Activated CD4-positive, alpha-beta T cell treated with anti-CD3 and anti-CD28 coated beads, Interleukin-2, amount 10 ng/mL, durations not matched to agents 7 days and 5 days (primary cell): ENCODE measurements around the gene OR2AT4. TPM values are rescaled to one million over a fixed set of nuclear protein-coding genes. Genes with fewer than 3 reads are reported as not detected.

Experiments
- CTCF ChIA-PET: fragments of 350-600 bp; sonication (Branson Sonifier 250); formaldehyde crosslinking; loops from one replicate; lab custom pipeline; 2021; ENCODE audit warnings: antibody characterized with exemption; lab: Charles Lee
- POLR2A ChIA-PET: fragments of 350-600 bp; sonication (Branson Sonifier 250); formaldehyde crosslinking; loops from one replicate; lab custom pipeline; 2021; ENCODE audit warnings: antibody characterized with exemption; lab: Charles Lee
- DNase-seq: peaks from one replicate; pipeline ENCODE4 v3.0.0-alpha.2; 2020
- H3K27ac Mint-ChIP-seq: one replicate; pipeline ENCODE4 v1.8.0; 2021; ENCODE audit warnings: mild to moderate bottlenecking, moderate library complexity, mixed read lengths
- H3K27me3 Mint-ChIP-seq: one replicate; pipeline ENCODE4 v1.8.0; 2021; ENCODE audit warnings: mixed read lengths
- H3K36me3 Mint-ChIP-seq: one replicate; pipeline ENCODE4 v1.8.0; 2021; ENCODE audit warnings: low read depth, mixed read lengths
- H3K4me1 Mint-ChIP-seq: one replicate; pipeline ENCODE4 v1.8.0; 2021; ENCODE audit warnings: mixed read lengths
- H3K4me3 Mint-ChIP-seq: one replicate; pipeline ENCODE4 v1.8.0; 2021; ENCODE audit warnings: mild to moderate bottlenecking, moderate library complexity, mixed read lengths
- H3K9me3 Mint-ChIP-seq: one replicate; pipeline ENCODE4 v1.8.0; 2021; ENCODE audit warnings: mixed read lengths
- total RNA-seq, 2 experiments: library from RNA; stranded (reverse); gene quantifications; one replicate each; pipeline ENCODE4 v1.2.3, GENCODE V29; 2021

OR2AT4 gene
- not detected for total RNA-seq

DNA sequence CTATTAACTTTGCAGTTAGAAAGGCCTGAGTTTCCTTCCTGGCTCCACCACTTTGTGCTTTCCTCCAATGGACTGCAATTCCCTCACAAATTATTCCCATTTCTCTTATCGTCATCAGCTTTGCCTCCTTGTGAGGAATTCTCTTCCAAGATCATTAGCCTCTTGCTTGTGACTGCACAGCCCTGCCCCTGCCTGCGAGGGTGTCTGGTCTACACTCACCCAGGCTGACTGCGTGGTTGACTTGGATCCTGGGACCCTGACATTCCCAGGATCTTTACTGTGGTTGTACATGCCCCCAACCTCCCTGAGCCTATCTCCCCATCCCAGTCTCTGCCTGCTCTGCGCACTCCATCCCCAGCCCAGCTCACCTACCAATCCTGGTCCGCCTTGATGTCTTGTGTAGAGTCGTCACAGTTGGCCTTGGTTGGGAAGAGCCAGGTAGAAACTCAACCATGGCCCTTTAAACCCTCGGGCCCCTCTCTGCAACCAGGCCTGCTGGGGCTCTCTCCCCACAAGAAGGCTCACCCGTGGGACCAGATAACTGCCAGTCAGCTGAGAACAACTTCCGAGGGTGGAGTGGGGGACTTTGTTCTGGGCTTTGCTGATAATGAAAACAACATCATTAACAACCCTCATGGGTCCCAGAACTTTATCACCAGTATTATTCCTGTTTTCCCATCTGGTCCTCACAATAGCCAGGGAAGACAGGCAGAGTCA is at the start of gene OR2AT4:
Gene OR2AT4, minus strand, starts transcription at position 421 of the 717 bp plus-strand sequence.
- Mint-ChIP-seq H3K9me3 (peaks cover under 1% of the 10 kb centered on the region), H3K4me1 (no peaks in the 10 kb centered on the region), H3K27ac (no peak within 1 kb of the TSS), H3K27me3 (peaks cover 20% of the 10 kb centered on the region), H3K36me3 (no peaks in the 10 kb centered on the region), H3K4me3 (no peak within 1 kb of the TSS)
- POLR2A ChIA-PET: no interaction called here
- DNase-seq: no peak
- CTCF ChIA-PET: no interaction called here

DNA sequence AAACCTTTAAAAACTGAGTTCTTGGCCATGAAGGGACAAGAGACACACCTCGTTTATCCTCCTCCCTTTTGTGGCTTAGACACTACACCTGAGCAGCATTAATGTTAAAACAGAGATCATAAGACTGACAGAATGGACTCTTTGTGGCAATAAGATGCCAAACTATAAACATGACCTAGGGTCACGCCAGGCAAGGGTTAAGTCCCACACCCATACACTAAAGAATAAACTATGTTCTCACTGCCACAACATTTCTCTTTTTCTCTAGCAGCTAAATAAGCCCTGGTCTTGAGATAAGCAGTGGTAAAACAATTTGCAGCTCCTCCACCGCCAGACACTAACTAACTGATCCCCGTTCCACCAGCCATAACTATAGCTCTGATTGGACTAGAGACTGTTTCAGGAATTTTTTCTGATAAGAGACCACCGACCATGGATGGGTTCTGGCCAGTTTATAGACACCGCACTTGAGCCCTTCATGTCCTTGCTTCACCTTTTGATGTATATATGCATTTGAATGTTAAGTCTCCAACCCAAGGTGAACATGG is 49.4 kb upstream of the OR2AT4 start:
- Mint-ChIP-seq H3K4me3 (no peak overlapping the region), H3K9me3 (no peaks in the 10 kb centered on the region), H3K4me1 (peaks cover 47% of the 10 kb centered on the region), H3K27me3 (peaks cover 8% of the 10 kb centered on the region), H3K36me3 (no peaks in the 10 kb centered on the region), H3K27ac (no peak overlapping the region)
- DNase-seq: no peak
- POLR2A ChIA-PET: no interaction called here
- CTCF ChIA-PET: interaction anchor here (1.0 to 11.4 kb wide), 12 partner anchors 9 to 129 kb away, joined by 3 to 155 read pairs (median 7); partner anchors contain the start of gene TPBGL

DNA sequence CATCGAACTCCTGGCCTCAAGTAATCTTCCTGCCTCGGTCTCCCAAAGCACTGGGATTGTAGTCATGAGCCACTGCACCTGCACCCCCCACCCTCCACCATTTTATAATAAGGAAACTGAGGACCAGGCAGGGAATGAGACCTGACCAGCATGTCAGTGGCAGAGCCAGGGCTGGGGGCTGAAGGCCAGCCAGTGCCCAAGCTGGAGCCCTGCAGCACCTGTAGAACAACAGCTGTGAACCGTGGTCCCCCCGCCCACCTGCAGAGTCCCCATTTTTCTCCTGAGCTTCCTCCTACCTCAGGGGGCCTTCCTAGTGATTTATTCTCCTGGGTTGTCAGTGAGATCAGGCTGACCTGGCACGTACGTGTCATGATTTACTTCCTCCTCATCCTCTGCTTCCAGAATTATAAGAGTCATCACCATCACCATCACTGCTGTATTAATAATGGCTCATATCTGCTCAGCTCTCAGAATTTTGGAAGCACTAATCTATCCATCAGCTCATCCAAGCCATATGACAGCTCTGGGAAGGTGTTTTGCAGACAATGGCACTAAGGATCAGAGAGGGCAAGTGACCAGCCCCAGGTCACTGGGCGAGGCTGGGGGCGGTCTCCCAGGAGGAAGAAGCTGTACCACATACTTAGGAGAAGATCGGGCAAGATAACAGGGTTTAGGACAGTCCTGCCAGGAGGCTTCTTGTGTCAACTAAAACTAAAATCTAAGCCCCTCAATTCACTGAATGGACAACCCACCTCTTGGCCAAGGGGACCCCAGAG is 48.7 kb upstream of the OR2AT4 start:
- peaks cover 3% of the 10 kb centered on the region for H3K27me3 Mint-ChIP-seq
- no peaks in the 10 kb centered on the region for H3K9me3 Mint-ChIP-seq

GRCh38 chr11:75144716-75145014 is 48.0 kb upstream of the OR2AT4 start:
- H3K27me3 Mint-ChIP-seq: peaks cover 3% of the 10 kb centered on the region
- ChIA-PET CTCF (interaction anchor here (0.5 to 11.4 kb wide), 8 partner anchors 12 to 388 kb away, joined by 3 to 155 read pairs (median 42); partner anchors contain the start of gene TPBGL), POLR2A (no interaction called here)
- H3K4me1 Mint-ChIP-seq: peaks cover 51% of the 10 kb centered on the region
- H3K36me3 Mint-ChIP-seq: no peaks in the 10 kb centered on the region
- no peaks in the 10 kb centered on the region for H3K9me3 Mint-ChIP-seq
- H3K27ac Mint-ChIP-seq: no peak overlapping the region
- H3K4me3 Mint-ChIP-seq: no peak overlapping the region
- DNase-seq: no peak

More for the DNA sequence above, 48.7 kb upstream of the OR2AT4 start:
- no peaks in the 10 kb centered on the region for H3K36me3 Mint-ChIP-seq
- H3K4me1 Mint-ChIP-seq: peaks cover 50% of the 10 kb centered on the region
- H3K27ac Mint-ChIP-seq: no peak overlapping the region
- DNase-seq: no peak
- ChIA-PET POLR2A (no interaction called here), CTCF (interaction anchor here (1.0 to 11.4 kb wide), 10 partner anchors 8 to 130 kb away, joined by 3 to 155 read pairs (median 7); partner anchors contain the start of gene TPBGL)
- H3K4me3 Mint-ChIP-seq: no peak overlapping the region

GRCh38 chr11:75143420-75143731 is 46.7 kb upstream of the OR2AT4 start:
- POLR2A ChIA-PET: no interaction called here
- peak overlapping the region; percentile 33 for H3K4me3 Mint-ChIP-seq
- CTCF ChIA-PET: interaction anchor here (0.6 to 11.4 kb wide), 16 partner anchors 8 to 1297 kb away, joined by 3 to 155 read pairs (median 5); partner anchors contain the start of gene TPBGL
- H3K27ac Mint-ChIP-seq: peak overlapping the region; percentile 85
- H3K36me3 Mint-ChIP-seq: no peaks in the 10 kb centered on the region
- no peak for DNase-seq
- peaks cover 3% of the 10 kb centered on the region for H3K27me3 Mint-ChIP-seq
- H3K4me1 Mint-ChIP-seq: peaks cover 49% of the 10 kb centered on the region
- H3K9me3 Mint-ChIP-seq: no peaks in the 10 kb centered on the region

GRCh38 chr11:75142714-75143419 is 46.2 kb upstream of the OR2AT4 start:
- H3K27me3 Mint-ChIP-seq: peaks cover 8% of the 10 kb centered on the region
- H3K4me3 Mint-ChIP-seq: peak overlapping the region; percentile 33
- H3K36me3 Mint-ChIP-seq: no peaks in the 10 kb centered on the region
- DNase-seq: peak; percentile 82
- H3K9me3 Mint-ChIP-seq: no peaks in the 10 kb centered on the region
- CTCF ChIA-PET: interaction anchor here (0.6 to 11.4 kb wide), 17 partner anchors 8 to 1712 kb away, joined by 3 to 155 read pairs (median 5); partner anchors contain the start of gene TPBGL
- H3K4me1 Mint-ChIP-seq: peaks cover 45% of the 10 kb centered on the region
- H3K27ac Mint-ChIP-seq: peak overlapping the region; percentile 85
- POLR2A ChIA-PET: no interaction called here

DNA sequence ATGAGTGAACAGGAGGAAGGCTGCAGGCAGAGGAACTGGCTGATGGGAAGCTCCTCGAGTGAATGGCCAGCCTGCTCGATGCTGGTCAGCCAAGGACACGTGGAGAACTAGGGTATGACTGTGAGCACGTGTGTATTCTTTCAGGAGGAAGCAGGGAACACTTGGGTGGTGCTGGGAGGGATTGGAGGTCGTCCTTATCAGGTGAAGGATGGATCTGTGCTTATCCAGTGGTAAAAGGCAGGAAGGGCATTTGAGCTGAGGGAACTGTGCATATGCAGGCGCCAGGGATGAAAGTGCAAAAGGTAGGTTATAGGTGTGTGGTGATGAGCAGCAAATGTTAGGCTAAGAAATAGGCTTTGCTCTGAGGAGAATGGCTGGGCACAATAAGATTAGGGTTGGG is 44.5 kb upstream of the OR2AT4 start:
- CTCF ChIA-PET: interaction anchor here (0.6 to 11.4 kb wide), 31 partner anchors 9 to 211 kb away, joined by 3 to 155 read pairs (median 4); partner anchors contain the start of genes SLCO2B1 and TPBGL
- H3K4me3 Mint-ChIP-seq: no peak overlapping the region
- peaks cover 9% of the 10 kb centered on the region for H3K27me3 Mint-ChIP-seq
- H3K9me3 Mint-ChIP-seq: no peaks in the 10 kb centered on the region
- H3K27ac Mint-ChIP-seq: peak overlapping the region; percentile 50
- H3K4me1 Mint-ChIP-seq: peaks cover 45% of the 10 kb centered on the region
- H3K36me3 Mint-ChIP-seq: no peaks in the 10 kb centered on the region
- no peak for DNase-seq
- POLR2A ChIA-PET: interaction anchor here (1.7 kb wide), 1 partner anchor 64 kb away, joined by 6 read pairs; no protein-coding TSS in a partner anchor

- no peak overlapping the region for H3K27ac Mint-ChIP-seq
- DNase-seq: peak; percentile 79
- peaks cover 8% of the 10 kb centered on the region for H3K27me3 Mint-ChIP-seq
- ChIA-PET POLR2A (interaction anchor here (1.7 kb wide), 1 partner anchor 64 kb away, joined by 6 read pairs; no protein-coding TSS in a partner anchor), CTCF (interaction anchor here (0.5 to 11.4 kb wide), 35 partner anchors 9 to 228 kb away, joined by 3 to 155 read pairs (median 4); partner anchors contain the start of genes SLCO2B1 and TPBGL)
- no peaks in the 10 kb centered on the region for H3K9me3 Mint-ChIP-seq
- no peaks in the 10 kb centered on the region for H3K36me3 Mint-ChIP-seq
- H3K4me3 Mint-ChIP-seq: no peak overlapping the region
- H3K4me1 Mint-ChIP-seq: peaks cover 44% of the 10 kb centered on the region
These were observed 43.8 kb upstream of the OR2AT4 start for GRCh38 chr11:75140269-75141138.

DNA sequence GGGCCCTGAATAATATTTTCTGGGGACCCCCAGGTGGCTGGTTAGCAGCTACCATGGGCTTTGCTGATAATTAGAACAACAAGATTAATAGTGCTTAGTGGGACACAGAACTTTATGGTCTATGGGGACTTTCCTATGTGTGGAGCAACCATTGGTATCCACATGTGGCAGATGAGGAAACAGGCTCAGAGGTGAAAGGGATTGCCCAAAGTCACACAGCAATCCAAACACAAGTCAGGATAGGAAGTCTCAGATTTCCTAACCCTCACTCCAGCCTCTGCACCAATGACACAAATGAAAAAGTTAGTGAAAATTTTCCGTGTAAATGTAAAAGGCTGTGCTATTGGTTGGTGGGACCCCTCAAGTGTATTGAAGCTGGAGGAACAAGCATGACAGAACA is 39.0 kb upstream of the OR2AT4 start:
- peaks cover 18% of the 10 kb centered on the region for H3K27me3 Mint-ChIP-seq
- no peaks in the 10 kb centered on the region for H3K9me3 Mint-ChIP-seq
- H3K27ac Mint-ChIP-seq: no peak overlapping the region
- no peaks in the 10 kb centered on the region for H3K36me3 Mint-ChIP-seq
- ChIA-PET CTCF (interaction anchor here (1.0 to 2.8 kb wide), 5 partner anchors 8 to 113 kb away, joined by 3 to 10 read pairs (median 4); no protein-coding TSS in a partner anchor), POLR2A (no interaction called here)
- no peak overlapping the region for H3K4me3 Mint-ChIP-seq
- peaks cover 3% of the 10 kb centered on the region for H3K4me1 Mint-ChIP-seq
- no peak for DNase-seq

- no peaks in the 10 kb centered on the region for H3K4me1 Mint-ChIP-seq
- H3K9me3 Mint-ChIP-seq: no peaks in the 10 kb centered on the region
- ChIA-PET CTCF (interaction anchor here (1.0 to 2.8 kb wide), 7 partner anchors 8 to 117 kb away, joined by 3 to 12 read pairs (median 4); partner anchors contain the start of gene TPBGL), POLR2A (no interaction called here)
- no peak overlapping the region for H3K4me3 Mint-ChIP-seq
- peaks cover 18% of the 10 kb centered on the region for H3K27me3 Mint-ChIP-seq
- no peak overlapping the region for H3K27ac Mint-ChIP-seq
- no peak for DNase-seq
- H3K36me3 Mint-ChIP-seq: no peaks in the 10 kb centered on the region
These were observed 38.5 kb upstream of the OR2AT4 start for GRCh38 chr11:75135021-75135650.

- CTCF ChIA-PET: interaction anchor here (2.1 to 2.8 kb wide), 4 partner anchors 9 to 118 kb away, joined by 5 to 12 read pairs (median 9); partner anchors contain the start of gene TPBGL
- H3K4me3 Mint-ChIP-seq: no peak overlapping the region
- no peak overlapping the region for H3K27ac Mint-ChIP-seq
- POLR2A ChIA-PET: no interaction called here
- no peaks in the 10 kb centered on the region for H3K9me3 Mint-ChIP-seq
- H3K27me3 Mint-ChIP-seq: peaks cover 22% of the 10 kb centered on the region
- H3K4me1 Mint-ChIP-seq: no peaks in the 10 kb centered on the region
- DNase-seq: no peak
- no peaks in the 10 kb centered on the region for H3K36me3 Mint-ChIP-seq
These were observed 37.3 kb upstream of the OR2AT4 start for GRCh38 chr11:75133976-75134375.
